MCF 10A (cell line): ENCODE data around the gene BGN. TPM values are rescaled to one million over a fixed set of nuclear protein-coding genes. Genes with fewer than 3 reads are reported as not detected.

Experiments
- BruUV-seq: library from RNA; stranded (reverse); fragments of 400-500 nt; replicated peaks from 2 replicates; lab custom pipeline; 2021; lab: Mats Ljungman, UMichigan
- CTCF ChIA-PET: fragments of 300-600 bp; sonication (Branson Sonifier 250); formaldehyde crosslinking; extraction: SDS; loops from one replicate; lab custom pipeline; 2021; ENCODE audit warnings: antibody characterized with exemption, inconsistent platforms; lab: Yijun Ruan, JAX
- POLR2A ChIA-PET: fragments of 300-600, 350-650 bp; sonication (Branson Sonifier 250); formaldehyde crosslinking; extraction: SDS; loops from one replicate; lab custom pipeline; 2020; ENCODE audit warnings: antibody characterized with exemption, inconsistent platforms; lab: Yijun Ruan, JAX
- DNase-seq: peaks from one replicate; pipeline ENCODE4 v3.0.0-alpha.2; 2018; ENCODE audit not compliant: unreplicated experiment
- H3K27ac Mint-ChIP-seq: one replicate; pipeline ENCODE4 v1.8.0; 2022; ENCODE audit warnings: mild to moderate bottlenecking, low read depth, mixed read lengths; ENCODE audit not compliant: unreplicated experiment
- H3K27me3 Mint-ChIP-seq: one replicate; pipeline ENCODE4 v1.8.0; 2022; ENCODE audit warnings: mixed read lengths; ENCODE audit not compliant: insufficient read depth, unreplicated experiment
- H3K36me3 Mint-ChIP-seq: one replicate; pipeline ENCODE4 v1.8.0; 2022; ENCODE audit warnings: mild to moderate bottlenecking, moderate library complexity, mixed read lengths; ENCODE audit not compliant: insufficient read depth, unreplicated experiment
- H3K4me1 Mint-ChIP-seq: one replicate; pipeline ENCODE4 v1.8.0; 2022; ENCODE audit warnings: mixed read lengths; ENCODE audit not compliant: insufficient read depth, unreplicated experiment
- H3K4me3 Mint-ChIP-seq: one replicate; pipeline ENCODE4 v1.8.0; 2022; ENCODE audit warnings: mild to moderate bottlenecking, moderate library complexity, mixed read lengths; ENCODE audit not compliant: unreplicated experiment
- H3K9me3 Mint-ChIP-seq: one replicate; pipeline ENCODE4 v1.8.0; 2022; ENCODE audit warnings: mixed read lengths; ENCODE audit not compliant: unreplicated experiment
- CTCF ChIP-seq: fragments of 200-600 bp; IDR thresholded peaks from one replicate; pipeline ENCODE4 v1.8.0; 2022; ENCODE audit warnings: antibody characterized with exemption, mild to moderate bottlenecking; ENCODE audit not compliant: unreplicated experiment
- intact Hi-C: fragments of 100-400 bp; cut with micrococcal nuclease; formaldehyde crosslinking; loops from 2 replicates; pipeline ENCODE4 v1.14.1; 2022
- total RNA-seq: library from RNA; stranded (reverse); gene quantifications from 2 replicates; pipeline ENCODE4 v1.2.3, GENCODE V29; 2022

Gene BGN
- total RNA-seq, 1 experiment from 2014 or later = 1.3 TPM

GRCh38 chrX:153557618-153558355 lies 63.0 kb downstream of the BGN start:
- no peak for DNase-seq
- BruUV-seq = no TSS peak
- TF ChIP-seq CTCF = no peak
- Mint-ChIP-seq H3K27ac (no peak overlapping the region), H3K9me3 (no peaks in the 10 kb centered on the region), H3K27me3 (no peaks in the 10 kb centered on the region), H3K4me1 (no peaks in the 10 kb centered on the region), H3K36me3 (peaks cover 6% of the 10 kb centered on the region), H3K4me3 (no peak overlapping the region)
- ChIA-PET POLR2A (no interaction called here), CTCF (interaction anchor here (0.7 to 0.9 kb wide), 2 partner anchors 19 to 24 kb away, joined by 3 to 5 read pairs; no protein-coding TSS in a partner anchor)
- intact Hi-C loops = loop anchor here (5.0 kb wide), 1 partner anchor 110 kb away; no protein-coding TSS in a partner anchor

Other genes starting within 250 kb of the BGN start
- gene PNMA6F, start 173.2 kb upstream of the BGN start, total RNA-seq = not detected in 2 replicates
- gene ZNF275, start 160.8 kb upstream of the BGN start, total RNA-seq = 9.8 and 10.7 TPM in 2 replicates
- not detected in 2 replicates for gene PNMA6E, start 93.6 kb upstream of the BGN start, total RNA-seq
- gene ZFP92, start 83.5 kb upstream of the BGN start, total RNA-seq = not detected in 2 replicates
- gene TREX2, start 48.9 kb upstream of the BGN start, total RNA-seq = 0.49 and 0.75 TPM in 2 replicates
- 13.0 and 19.4 TPM in 2 replicates for gene HAUS7, start 24.4 kb upstream of the BGN start, total RNA-seq
- not detected in 2 replicates for gene ATP2B3, start 22.7 kb downstream of the BGN start, total RNA-seq
- gene CCNQ, start 104.2 kb downstream of the BGN start, total RNA-seq = 20.9 and 21.7 TPM in 2 replicates
- gene DUSP9, start 152.2 kb downstream of the BGN start, total RNA-seq = not detected in 2 replicates
- not detected in 2 replicates for gene PNCK, start 178.8 kb downstream of the BGN start, total RNA-seq
- 59.9 and 66.6 TPM in 2 replicates for gene SLC6A8, start 192.9 kb downstream of the BGN start, total RNA-seq
- 197 and 203 TPM in 2 replicates for gene BCAP31, start 229.4 kb downstream of the BGN start, total RNA-seq
- 3.5 and 4.1 TPM in 2 replicates for gene ABCD1, start 229.9 kb downstream of the BGN start, total RNA-seq